Caco-2 (cell line): ENCODE data around the gene PRCC. TPM values are rescaled to one million over a fixed set of nuclear protein-coding genes. Genes with fewer than 3 reads are reported as not detected.

Experiments used
- BruUV-seq: library from RNA; stranded (reverse); fragments of 400-500 nt; replicated peaks from 2 replicates; lab custom pipeline; 2021; lab: Mats Ljungman, UMichigan
- CTCF ChIA-PET: fragments of 300-600 bp; sonication (Branson Sonifier 250); formaldehyde crosslinking; loops from one replicate; lab custom pipeline; 2022; ENCODE audit warnings: antibody characterized with exemption; lab: Charles Lee
- POLR2A ChIA-PET: fragments of 300-600 bp; sonication (Branson Sonifier 250); formaldehyde crosslinking; loops from one replicate; lab custom pipeline; 2022; ENCODE audit warnings: antibody characterized with exemption; lab: Charles Lee
- DNase-seq, 2 experiments: peaks; one replicate each; pipeline versions ENCODE4 v3.0.0 to v3.0.0-alpha.2; 2020 to 2022
- H3K27me3 ChIP-seq: replicated peaks from 2 replicates; pipeline ENCODE4 v1.6.0; 2011; ENCODE audit warnings: low read length; ENCODE audit not compliant: control insufficient read depth, insufficient read depth
- H3K36me3 ChIP-seq: 2 replicates; pipeline ENCODE4 v1.5.1; 2011; ENCODE audit warnings: low read length; ENCODE audit not compliant: control insufficient read depth, insufficient read depth
- H3K4me1 ChIP-seq: fragments of 250-450 bp; sonication (Bioruptor Pico); 2 replicates; pipeline ENCODE4 v1.5.1; 2020; ENCODE audit warnings: mild to moderate bottlenecking
- H3K4me3 ChIP-seq: 2 replicates; pipeline ENCODE4 v1.5.1; 2011; ENCODE audit warnings: low read depth, mild to moderate bottlenecking, control low read depth, low read length
- H3K9me3 ChIP-seq: fragments of 250-450 bp; sonication (Bioruptor Pico); 2 replicates; pipeline ENCODE4 v1.5.1; 2020; ENCODE audit warnings: mild to moderate bottlenecking, moderate library complexity
- H3K27ac Mint-ChIP-seq: one replicate; pipeline ENCODE4 v1.8.0; 2022; ENCODE audit warnings: mixed read lengths; ENCODE audit not compliant: unreplicated experiment
- H3K27me3 Mint-ChIP-seq: one replicate; pipeline ENCODE4 v1.8.0; 2022; ENCODE audit warnings: mixed read lengths; ENCODE audit not compliant: insufficient read depth, unreplicated experiment
- H3K36me3 Mint-ChIP-seq: one replicate; pipeline ENCODE4 v1.8.0; 2022; ENCODE audit warnings: mild to moderate bottlenecking, mixed read lengths; ENCODE audit not compliant: insufficient read depth, unreplicated experiment
- H3K4me1 Mint-ChIP-seq: one replicate; pipeline ENCODE4 v1.8.0; 2022; ENCODE audit warnings: low read depth, mixed read lengths; ENCODE audit not compliant: unreplicated experiment
- H3K4me3 Mint-ChIP-seq: one replicate; pipeline ENCODE4 v1.8.0; 2022; ENCODE audit warnings: mild to moderate bottlenecking, moderate library complexity, mixed read lengths; ENCODE audit not compliant: unreplicated experiment
- H3K9me3 Mint-ChIP-seq: one replicate; pipeline ENCODE4 v1.8.0; 2022; ENCODE audit warnings: mixed read lengths; ENCODE audit not compliant: unreplicated experiment
- CTCF ChIP-seq, 2 experiments: fragments of 200-600 bp in 1 of 2; IDR thresholded peaks; 1 replicate in 1 of 2; 2 replicates in 1 of 2; pipeline versions ENCODE4 v1.5.1 to v1.8.0; 2011 to 2022; ENCODE audit warnings: antibody characterized with exemption in 1 of 2, control low read depth in 1 of 2, inconsistent platforms in 1 of 2, low read depth in 1 of 2, low read length in 1 of 2, mild to moderate bottlenecking in 1 of 2, moderate library complexity in 1 of 2; ENCODE audit not compliant: insufficient read depth in 1 of 2, severe bottlenecking in 1 of 2, unreplicated experiment in 1 of 2
- intact Hi-C: fragments of 100-400 bp; cut with micrococcal nuclease; formaldehyde crosslinking; loops from one replicate; pipeline ENCODE4 v1.10.0; 2022; ENCODE audit not compliant: unreplicated experiment
- total RNA-seq: library from RNA; stranded (reverse); gene quantifications from 2 replicates; pipeline ENCODE4 v1.2.3, GENCODE V29; 2022

Gene PRCC
- total RNA-seq, 1 experiment from 2014 or later = 101 TPM

GRCh38 chr1:156836892-156837291, 69.6 kb downstream of the PRCC start:
- intact Hi-C loops = no loop called here
- no TSS peak for BruUV-seq
- Mint-ChIP-seq H3K4me1 (no peaks in the 10 kb centered on the region), H3K27ac (no peak overlapping the region), H3K4me3 (no peak overlapping the region), H3K36me3 (peaks cover 4% of the 10 kb centered on the region), H3K27me3 (peaks cover 34% of the 10 kb centered on the region), H3K9me3 (no peaks in the 10 kb centered on the region)
- no peak for TF ChIP-seq CTCF (IDR thresholded peaks at IDR 0.05; ENCODE audit: insufficient read depth in 1 of 2, low read depth in 1 of 2, low read length in 1 of 2, severe bottlenecking in 1 of 2, unreplicated experiment in 1 of 2)
- POLR2A ChIA-PET = no interaction called here
- no peak for DNase-seq
- H3K27me3 ChIP-seq = no peaks in the 10 kb centered on the region; the same call in 1 of the 2 replicates
- no peak overlapping the region for H3K4me3 ChIP-seq
- H3K36me3 ChIP-seq = no peaks in the 10 kb centered on the region
- no peaks in the 10 kb centered on the region for H3K9me3 ChIP-seq
- CTCF ChIA-PET = interaction anchor here (0.8 to 2.7 kb wide), 2 partner anchors 22 to 23 kb away, joined by 3 to 35 read pairs; partner anchors contain the start of gene INSRR
- H3K4me1 ChIP-seq = no peaks in the 10 kb centered on the region

- POLR2A ChIA-PET = no interaction called here
- Mint-ChIP-seq H3K27me3 (peaks cover 31% of the 10 kb centered on the region), H3K9me3 (peaks cover 10% of the 10 kb centered on the region), H3K27ac (no peak overlapping the region), H3K36me3 (peaks cover 4% of the 10 kb centered on the region), H3K4me3 (no peak overlapping the region), H3K4me1 (no peaks in the 10 kb centered on the region)
- DNase-seq = peak in 1 of 2 experiments; percentile 49
- Histone ChIP-seq H3K4me3 (no peak overlapping the region), H3K9me3 (no peaks in the 10 kb centered on the region), H3K36me3 (no peaks in the 10 kb centered on the region), H3K4me1 (no peaks in the 10 kb centered on the region), H3K27me3 (no peaks in the 10 kb centered on the region; the same call in 1 of the 2 replicates)
- BruUV-seq = no TSS peak
- intact Hi-C loops = loop anchor here (1.0 to 2.0 kb wide), 2 partner anchors 22 to 51 kb away; partner anchors contain the start of gene NTRK1
- CTCF ChIA-PET = interaction anchor here (0.6 to 2.7 kb wide), 16 partner anchors 9 to 215 kb away, joined by 3 to 35 read pairs (median 4); partner anchors contain the start of genes INSRR and NTRK1
- TF ChIP-seq CTCF (IDR thresholded peaks at IDR 0.05; ENCODE audit: insufficient read depth in 1 of 2, low read depth in 1 of 2, low read length in 1 of 2, severe bottlenecking in 1 of 2, unreplicated experiment in 1 of 2) = peak; percentile 70 to 93
Measured at GRCh38 chr1:156838972-156839371, 71.6 kb downstream of the PRCC start.

- Histone ChIP-seq H3K27me3 (no peaks in the 10 kb centered on the region; the same call in 1 of the 2 replicates), H3K9me3 (no peaks in the 10 kb centered on the region), H3K4me1 (no peaks in the 10 kb centered on the region), H3K36me3 (no peaks in the 10 kb centered on the region), H3K4me3 (no peak overlapping the region)
- H3K4me1 Mint-ChIP-seq = no peaks in the 10 kb centered on the region
- H3K27me3 Mint-ChIP-seq = peaks cover 26% of the 10 kb centered on the region
- no TSS peak for BruUV-seq
- no peak for TF ChIP-seq CTCF (IDR thresholded peaks at IDR 0.05; ENCODE audit: insufficient read depth in 1 of 2, low read depth in 1 of 2, low read length in 1 of 2, severe bottlenecking in 1 of 2, unreplicated experiment in 1 of 2)
- H3K4me3 Mint-ChIP-seq = no peak overlapping the region
- peaks cover 10% of the 10 kb centered on the region for H3K9me3 Mint-ChIP-seq
- DNase-seq = no peak
- CTCF ChIA-PET = interaction anchor here (1.0 to 2.7 kb wide), 8 partner anchors 8 to 88 kb away, joined by 3 to 35 read pairs (median 5); partner anchors contain the start of genes INSRR and NTRK1
- intact Hi-C loops = loop anchor here (1.0 to 2.0 kb wide), 2 partner anchors 21 to 51 kb away; partner anchors contain the start of gene NTRK1
- H3K27ac Mint-ChIP-seq = no peak overlapping the region
- H3K36me3 Mint-ChIP-seq = peaks cover 4% of the 10 kb centered on the region
- POLR2A ChIA-PET = no interaction called here
Measured at GRCh38 chr1:156839426-156840109, 72.2 kb downstream of the PRCC start.
